Parathyroid adenoma (tissue), 2 donors: ENCODE results near the gene ACSS3.

Experiments
- H2AFZ ChIP-seq: fragments of 300-600 bp; sonication (generic); one replicate; pipeline ENCODE4 v1.7.0; 2017; ENCODE audit warnings: antibody characterized with exemption, mild to moderate bottlenecking
- H3K27ac ChIP-seq: fragments of 300-600 bp; sonication (generic); one replicate; pipeline ENCODE4 v1.7.0; 2017
- H3K27me3 ChIP-seq: fragments of 300-600 bp; sonication (generic); one replicate; pipeline ENCODE4 v1.7.0; 2017; ENCODE audit warnings: low read length; ENCODE audit not compliant: control insufficient read depth, insufficient read depth
- H3K36me3 ChIP-seq: fragments of 300-600 bp; sonication (generic); one replicate; pipeline ENCODE4 v1.7.0; 2017; ENCODE audit warnings: low read length; ENCODE audit not compliant: control insufficient read depth, insufficient read depth
- H3K4me1 ChIP-seq: fragments of 300-600 bp; sonication (generic); one replicate; pipeline ENCODE4 v1.7.0; 2017; ENCODE audit warnings: control low read depth
- H3K4me2 ChIP-seq: fragments of 300-600 bp; sonication (generic); one replicate; pipeline ENCODE4 v1.7.0; 2017; ENCODE audit warnings: low read length
- H3K4me3 ChIP-seq: fragments of 300-600 bp; sonication (generic); one replicate; pipeline ENCODE4 v1.7.0; 2017; ENCODE audit warnings: low read depth, low read length
- H3K79me2 ChIP-seq: fragments of 300-600 bp; sonication (generic); one replicate; pipeline ENCODE4 v1.7.0; 2017; ENCODE audit warnings: control low read depth
- H3K9ac ChIP-seq: fragments of 300-600 bp; sonication (generic); one replicate; pipeline ENCODE4 v1.7.0; 2017; ENCODE audit warnings: mild to moderate bottlenecking
- H3K9me3 ChIP-seq: fragments of 300-600 bp; sonication (generic); one replicate; pipeline ENCODE4 v1.7.0; 2017; ENCODE audit warnings: low read length; ENCODE audit not compliant: control insufficient read depth
- CTCF ChIP-seq: fragments of 300-600 bp; sonication (generic); IDR thresholded peaks from one replicate; pipeline ENCODE4 v1.7.0; 2017; ENCODE audit warnings: antibody characterized with exemption, mild to moderate bottlenecking
- donor health status: primary hyperparathyroidism.

ACSS3 gene

GRCh38 chr12:81161680-81162079 lies 83.8 kb downstream of the ACSS3 start:
- Histone ChIP-seq H2AFZ (no peak overlapping the region), H3K4me3 (no peak overlapping the region), H3K9ac (no peak overlapping the region), H3K9me3 (no peaks in the 10 kb centered on the region), H3K27ac (no peak overlapping the region), H3K36me3 (no peaks in the 10 kb centered on the region), H3K4me2 (no peak overlapping the region), H3K79me2 (no peaks in the 10 kb centered on the region), H3K4me1 (no peaks in the 10 kb centered on the region), H3K27me3 (no peaks in the 10 kb centered on the region)
- no peak for TF ChIP-seq CTCF

GRCh38 chr12:81162391-81163136 lies 84.7 kb downstream of the ACSS3 start:
- Histone ChIP-seq H3K27me3 (no peaks in the 10 kb centered on the region), H3K4me3 (no peak overlapping the region), H3K9me3 (no peaks in the 10 kb centered on the region), H2AFZ (no peak overlapping the region), H3K9ac (no peak overlapping the region), H3K4me2 (no peak overlapping the region), H3K79me2 (no peaks in the 10 kb centered on the region), H3K36me3 (no peaks in the 10 kb centered on the region), H3K4me1 (no peaks in the 10 kb centered on the region), H3K27ac (no peak overlapping the region)
- no peak for TF ChIP-seq CTCF

- no peak for TF ChIP-seq CTCF
- no peak overlapping the region for H3K4me3 ChIP-seq
- H3K79me2 ChIP-seq: no peaks in the 10 kb centered on the region
- no peaks in the 10 kb centered on the region for H3K27me3 ChIP-seq
- no peak overlapping the region for H3K27ac ChIP-seq
- H3K9ac ChIP-seq: no peak overlapping the region
- no peaks in the 10 kb centered on the region for H3K9me3 ChIP-seq
- no peaks in the 10 kb centered on the region for H3K36me3 ChIP-seq
- no peak overlapping the region for H2AFZ ChIP-seq
- no peak overlapping the region for H3K4me2 ChIP-seq
- no peaks in the 10 kb centered on the region for H3K4me1 ChIP-seq
These were observed 86.9 kb downstream of the ACSS3 start for GRCh38 chr12:81164827-81165226.

GRCh38 chr12:81166790-81167189 lies 88.9 kb downstream of the ACSS3 start:
- no peak overlapping the region for H3K4me3 ChIP-seq
- H3K36me3 ChIP-seq: no peaks in the 10 kb centered on the region
- H3K9me3 ChIP-seq: no peaks in the 10 kb centered on the region
- no peak for TF ChIP-seq CTCF
- no peaks in the 10 kb centered on the region for H3K79me2 ChIP-seq
- H3K9ac ChIP-seq: no peak overlapping the region
- no peak overlapping the region for H3K27ac ChIP-seq
- no peak overlapping the region for H2AFZ ChIP-seq
- no peak overlapping the region for H3K4me2 ChIP-seq
- no peaks in the 10 kb centered on the region for H3K4me1 ChIP-seq
- no peaks in the 10 kb centered on the region for H3K27me3 ChIP-seq

- Histone ChIP-seq H3K79me2 (no peaks in the 10 kb centered on the region), H3K27ac (no peak overlapping the region), H3K9ac (no peak overlapping the region), H3K4me3 (no peak overlapping the region), H3K9me3 (no peaks in the 10 kb centered on the region), H3K27me3 (no peaks in the 10 kb centered on the region), H2AFZ (no peak overlapping the region), H3K4me2 (no peak overlapping the region), H3K4me1 (no peaks in the 10 kb centered on the region), H3K36me3 (no peaks in the 10 kb centered on the region)
- TF ChIP-seq CTCF: no peak
These were observed 89.8 kb downstream of the ACSS3 start for GRCh38 chr12:81167694-81168093.
